CD4-positive, alpha-beta T cell (primary cell): ENCODE data around the gene MSL3B.

Source experiments
- ATAC-seq: fragments of 200-7000 bp; cut with Tn5 transposase; one replicate; pipeline ENCODE4 v1.10.0; 2022; ENCODE audit warnings: mild to moderate bottlenecking; ENCODE audit not compliant: poor library complexity
- CTCF ChIA-PET: fragments of 350-600 bp; sonication (Branson Sonifier 250); formaldehyde crosslinking; loops from one replicate; lab custom pipeline; 2021; ENCODE audit warnings: antibody characterized with exemption, inconsistent platforms; lab: Charles Lee
- POLR2A ChIA-PET: fragments of 350-600 bp; sonication (Branson Sonifier 250); formaldehyde crosslinking; loops from one replicate; lab custom pipeline; 2021; ENCODE audit warnings: antibody characterized with exemption, inconsistent platforms; lab: Charles Lee
- DNase-seq, 14 experiments: peaks; one replicate each; pipeline ENCODE4 v3.0.0-alpha.2; 2013 to 2020; ENCODE audit warnings: mixed read lengths in 2 of 14
- H3K27ac ChIP-seq, 2 donors: one replicate each; pipeline versions ENCODE4 v1.5.1 to v1.7.0; 2013; ENCODE audit warnings: low read length in 2 of 2, low read depth in 1 of 2, mild to moderate bottlenecking in 1 of 2
- H3K27me3 ChIP-seq, 2 experiments: 1 replicate in 1 of 2; 2 replicates in 1 of 2; pipeline versions ENCODE4 v1.6.1 to v1.7.0; 2013; ENCODE audit warnings: low read length in 2 of 2, control low read depth in 1 of 2, mild to moderate bottlenecking in 1 of 2, moderate library complexity in 1 of 2; ENCODE audit not compliant: insufficient read depth in 2 of 2, control insufficient read depth in 1 of 2
- H3K36me3 ChIP-seq: one replicate; pipeline ENCODE4 v1.6.1; 2013; ENCODE audit warnings: low read length, control low read depth; ENCODE audit not compliant: insufficient read depth
- H3K4me1 ChIP-seq: one replicate; pipeline ENCODE4 v1.6.1; 2013; ENCODE audit warnings: low read length, control low read depth; ENCODE audit not compliant: insufficient read depth
- H3K4me3 ChIP-seq: one replicate; pipeline ENCODE4 v1.5.1; 2013; ENCODE audit warnings: mild to moderate bottlenecking, low read length, moderate library complexity
- H3K9me3 ChIP-seq, 2 experiments: 1 replicate in 1 of 2; 2 replicates in 1 of 2; pipeline versions ENCODE4 v1.6.1 to v1.7.0; 2013; ENCODE audit warnings: low read length in 2 of 2, mild to moderate bottlenecking in 2 of 2, control low read depth in 1 of 2, moderate library complexity in 1 of 2; ENCODE audit not compliant: control insufficient read depth in 1 of 2, insufficient read depth in 1 of 2
- H3K27ac Mint-ChIP-seq: one replicate; pipeline ENCODE4 v1.8.0; 2020; ENCODE audit warnings: mixed read lengths
- H3K27me3 Mint-ChIP-seq: one replicate; pipeline ENCODE4 v1.8.0; 2021; ENCODE audit warnings: mixed read lengths
- H3K36me3 Mint-ChIP-seq: one replicate; pipeline ENCODE4 v1.8.0; 2021; ENCODE audit warnings: low read depth, mixed read lengths
- H3K4me1 Mint-ChIP-seq: one replicate; pipeline ENCODE4 v1.8.0; 2021; ENCODE audit warnings: low read depth, mixed read lengths
- H3K4me3 Mint-ChIP-seq: one replicate; pipeline ENCODE4 v1.8.0; 2020; ENCODE audit warnings: mild to moderate bottlenecking, mixed read lengths
- H3K9me3 Mint-ChIP-seq: one replicate; pipeline ENCODE4 v1.8.0; 2020; ENCODE audit warnings: mixed read lengths
- CTCF ChIP-seq: fragments of 200-600 bp; IDR thresholded peaks from one replicate; pipeline ENCODE4 v1.8.0; 2022; ENCODE audit warnings: antibody characterized with exemption, mild to moderate bottlenecking
- intact Hi-C, 2 experiments: fragments of 100-400 bp; cut with DNase I in 1 of 2; cut with micrococcal nuclease in 1 of 2; formaldehyde crosslinking; loops; one replicate each; pipeline versions ENCODE4 v1.15.1 to v1.9.0; 2023 to 2025; cut with DNase I, micrococcal nuclease

MSL3B gene

GRCh38 chr2:233833345-233833744 lies 34.8 kb downstream of the MSL3B start:
- peak in 1 of 14 experiments; percentile 12 for DNase-seq
- ChIA-PET CTCF (interaction anchor here (0.7 kb wide), 1 partner anchor 193 kb away, joined by 3 read pairs; no protein-coding TSS in a partner anchor), POLR2A (no interaction called here)
- H3K4me3 Mint-ChIP-seq = no peak overlapping the region
- no peak for ATAC-seq
- Histone ChIP-seq H3K27me3 (no peaks in the 10 kb centered on the region), H3K9me3 (peaks cover 0 to 4% of the 10 kb centered on the region in 2 experiments), H3K4me1 (peaks cover 3% of the 10 kb centered on the region), H3K36me3 (no peaks in the 10 kb centered on the region), H3K4me3 (no peak overlapping the region), H3K27ac (no peak overlapping the region)
- H3K27me3 Mint-ChIP-seq = no peaks in the 10 kb centered on the region
- H3K9me3 Mint-ChIP-seq = no peaks in the 10 kb centered on the region
- no peaks in the 10 kb centered on the region for H3K36me3 Mint-ChIP-seq
- intact Hi-C loops = no loop called here
- no peak overlapping the region for H3K27ac Mint-ChIP-seq
- H3K4me1 Mint-ChIP-seq = peaks cover 4% of the 10 kb centered on the region
- TF ChIP-seq CTCF = no peak

GRCh38 chr2:233832869-233833311 lies 35.3 kb downstream of the MSL3B start:
- intact Hi-C loops = no loop called here
- Mint-ChIP-seq H3K4me1 (no peaks in the 10 kb centered on the region), H3K4me3 (no peak overlapping the region), H3K9me3 (no peaks in the 10 kb centered on the region), H3K36me3 (no peaks in the 10 kb centered on the region), H3K27ac (no peak overlapping the region), H3K27me3 (no peaks in the 10 kb centered on the region)
- no peaks in the 10 kb centered on the region for H3K4me1 ChIP-seq
- H3K27ac ChIP-seq = no peak overlapping the region
- H3K36me3 ChIP-seq = no peaks in the 10 kb centered on the region
- ChIA-PET CTCF (no interaction called here), POLR2A (no interaction called here)
- TF ChIP-seq CTCF = no peak
- no peaks in the 10 kb centered on the region for H3K27me3 ChIP-seq
- DNase-seq (peak in 1 of 14 experiments; percentile 15), ATAC-seq (no peak)
- no peak overlapping the region for H3K4me3 ChIP-seq
- peaks cover 0 to 4% of the 10 kb centered on the region in 2 experiments for H3K9me3 ChIP-seq

- CTCF ChIA-PET = no interaction called here
- H3K27ac Mint-ChIP-seq = no peak overlapping the region
- DNase-seq (no peak), ATAC-seq (no peak)
- no peak overlapping the region for H3K4me3 ChIP-seq
- no peaks in the 10 kb centered on the region for H3K4me1 Mint-ChIP-seq
- POLR2A ChIA-PET = no interaction called here
- intact Hi-C loops = no loop called here
- H3K27me3 ChIP-seq = no peaks in the 10 kb centered on the region
- no peaks in the 10 kb centered on the region for H3K36me3 ChIP-seq
- H3K9me3 Mint-ChIP-seq = no peaks in the 10 kb centered on the region
- no peak for TF ChIP-seq CTCF
- H3K4me3 Mint-ChIP-seq = no peak overlapping the region
- H3K27ac ChIP-seq = no peak overlapping the region
- H3K9me3 ChIP-seq = peaks cover 0 to 4% of the 10 kb centered on the region in 2 experiments
- no peaks in the 10 kb centered on the region for H3K4me1 ChIP-seq
- no peaks in the 10 kb centered on the region for H3K36me3 Mint-ChIP-seq
- no peaks in the 10 kb centered on the region for H3K27me3 Mint-ChIP-seq
Observed at GRCh38 chr2:233832414-233832813, 35.8 kb downstream of the MSL3B start.
